Inflammatory macrophage treated with lipopolysaccharide for 4 hours (primary cell): Measurements from ENCODE around the gene EPS8L2.
"Not testable (repeated sequence)": the region's sequence is repeated elsewhere in the genome, so short reads cannot be mapped to it uniquely, and the experiment has no call there.

Source experiments
- DNase-seq: peaks from one replicate; pipeline ENCODE4 v3.0.0-alpha.2; 2020

EPS8L2 gene

GRCh38 chr11:726278-727220, 20.5 kb downstream of the EPS8L2 start:
- DNase-seq = peak; percentile 40

- DNase-seq = no peak
Measured at GRCh38 chr11:727281-727701, 21.3 kb downstream of the EPS8L2 start.

DNA sequence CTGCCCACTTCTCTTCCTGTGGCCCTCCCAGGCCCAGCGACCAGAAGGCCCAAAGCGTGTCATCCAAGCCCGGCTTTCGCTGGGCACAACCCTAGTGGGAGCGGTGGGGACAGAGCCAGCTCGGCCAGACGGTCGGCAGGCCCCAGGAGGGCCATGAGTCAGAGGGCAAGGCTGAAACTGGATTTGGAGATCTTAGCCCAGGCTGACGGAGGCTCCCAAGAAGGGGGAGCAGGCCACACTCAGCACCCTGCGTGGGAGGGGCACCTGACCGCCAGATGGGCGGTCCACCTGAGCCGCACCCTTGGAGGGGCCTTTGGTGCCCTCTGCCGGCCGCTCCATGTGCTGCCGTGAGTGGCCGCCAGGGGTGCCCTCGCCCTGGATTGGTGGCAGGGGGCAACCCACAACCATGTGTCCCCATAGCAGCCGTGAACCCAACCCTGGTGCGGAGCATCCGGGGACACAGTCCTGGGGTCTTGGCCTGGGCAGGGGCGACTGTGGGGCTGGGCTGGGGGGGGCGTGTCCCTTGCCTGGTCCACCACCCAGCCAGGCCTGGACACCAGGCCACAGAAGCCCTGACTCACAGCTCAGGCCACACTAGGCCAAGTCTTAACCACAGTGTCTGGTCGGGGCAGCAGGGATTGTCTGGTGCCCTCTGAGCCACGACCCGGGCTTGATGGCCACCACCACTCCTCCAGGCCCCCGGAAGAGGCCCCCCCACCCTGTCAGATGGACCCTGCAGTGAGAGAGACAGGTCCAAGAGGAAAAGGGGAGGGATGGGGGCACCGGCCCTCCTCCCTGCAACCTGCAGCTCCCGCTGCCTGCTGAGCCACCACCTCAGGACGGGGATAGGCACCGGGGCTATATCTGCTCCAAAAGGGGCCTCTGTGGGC, 22.1 kb downstream of the EPS8L2 start:
- DNase-seq = peak; percentile 64

GRCh38 chr11:728901-729491, 23.0 kb downstream of the EPS8L2 start:
- DNase-seq = no peak

DNA sequence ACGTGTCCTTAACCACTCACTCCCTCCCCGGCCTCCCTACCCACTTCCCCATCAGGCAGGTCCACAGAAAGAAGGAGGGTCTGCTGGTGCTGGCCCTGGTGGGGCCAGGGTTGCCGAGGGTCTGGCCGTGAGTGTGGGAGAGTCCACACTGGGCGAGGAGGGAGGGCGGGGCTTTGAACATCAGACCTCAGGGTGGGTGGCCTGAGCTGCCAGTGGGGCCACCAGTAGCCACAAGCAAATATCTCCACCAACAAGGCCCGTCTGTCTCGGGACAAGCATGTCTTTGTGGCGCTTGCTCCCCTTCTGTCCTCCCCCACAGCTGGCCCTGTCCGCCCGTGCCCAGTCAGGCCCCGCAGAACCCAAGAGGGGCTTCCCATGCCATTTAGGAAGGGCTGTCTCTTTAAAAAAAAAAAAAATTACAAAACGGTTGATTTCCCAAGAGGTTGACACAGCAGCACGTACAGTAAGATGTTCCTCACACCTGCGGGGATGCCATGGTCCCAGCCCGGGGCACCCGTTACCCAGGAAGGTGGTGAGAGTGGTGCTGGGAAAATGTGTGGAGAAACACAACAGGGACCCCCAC, 23.6 kb downstream of the EPS8L2 start:
- DNase-seq = no peak

- no peak for DNase-seq
Measured at GRCh38 chr11:733072-733471, 27.0 kb downstream of the EPS8L2 start.

DNA sequence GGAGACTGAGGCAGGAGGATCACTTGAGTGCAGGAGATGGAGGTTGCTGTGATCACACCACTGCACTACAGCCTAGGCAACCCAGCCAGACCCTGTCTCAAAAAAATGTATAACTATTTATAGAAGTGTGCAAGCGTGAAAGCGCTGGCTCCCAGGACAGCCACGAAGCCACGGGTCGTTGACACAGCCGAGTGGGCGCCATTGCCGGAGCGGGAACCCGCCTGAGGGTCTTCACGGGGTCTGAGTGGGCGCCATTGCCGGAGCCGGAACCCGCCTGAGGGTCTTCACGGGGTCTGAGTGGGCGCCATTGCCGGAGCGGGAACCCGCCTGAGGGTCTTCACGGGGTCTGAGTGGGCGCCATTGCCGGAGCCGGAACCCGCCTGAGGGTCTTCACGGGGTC, 28.5 kb downstream of the EPS8L2 start:
- not testable (repeated sequence) for DNase-seq

DNA sequence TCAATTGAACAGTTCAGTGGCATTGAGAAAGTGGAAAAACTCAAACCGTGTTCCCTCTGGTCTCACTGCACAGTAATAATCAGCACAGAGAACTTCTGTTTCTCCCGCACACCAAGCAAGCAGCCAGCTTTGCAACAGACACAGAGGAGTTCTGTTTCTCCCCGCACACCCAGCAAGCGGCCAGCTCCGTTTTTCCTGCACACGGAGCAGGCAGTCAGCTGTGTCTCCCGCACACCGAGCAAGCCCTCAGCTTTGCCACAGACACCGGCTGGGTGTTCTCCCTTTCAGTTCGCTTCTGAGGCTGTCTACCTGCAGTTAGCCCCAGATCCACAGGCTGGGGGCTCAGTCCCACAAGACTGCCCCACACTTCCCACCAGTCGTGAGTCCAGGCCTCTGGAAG, 31.3 kb downstream of the EPS8L2 start:
- no peak for DNase-seq

DNA sequence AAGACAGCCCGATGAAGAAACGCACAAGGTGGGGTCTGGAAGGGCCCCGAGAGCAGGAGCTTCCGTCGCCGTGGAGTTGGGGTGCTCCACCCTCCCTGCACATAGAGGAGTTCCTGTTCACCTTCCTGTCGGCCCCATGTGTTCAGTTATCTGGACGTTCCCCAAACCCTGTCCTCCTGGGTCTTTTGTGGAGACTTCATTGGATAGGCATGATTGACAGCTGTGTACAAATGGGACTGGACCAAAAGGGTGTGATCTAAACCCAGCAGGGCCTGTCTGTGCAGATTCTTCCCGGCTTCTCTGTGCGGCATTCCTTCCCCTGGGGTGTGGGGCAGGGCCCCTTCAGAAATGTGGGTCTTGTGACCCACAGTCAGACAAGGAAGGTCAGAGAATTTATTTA, 31.9 kb downstream of the EPS8L2 start:
- not testable (repeated sequence) for DNase-seq

- no peak for DNase-seq
Measured at GRCh38 chr11:742156-742546, 36.1 kb downstream of the EPS8L2 start.

- DNase-seq = no peak
Measured at GRCh38 chr11:742571-743201, 36.7 kb downstream of the EPS8L2 start.

DNA sequence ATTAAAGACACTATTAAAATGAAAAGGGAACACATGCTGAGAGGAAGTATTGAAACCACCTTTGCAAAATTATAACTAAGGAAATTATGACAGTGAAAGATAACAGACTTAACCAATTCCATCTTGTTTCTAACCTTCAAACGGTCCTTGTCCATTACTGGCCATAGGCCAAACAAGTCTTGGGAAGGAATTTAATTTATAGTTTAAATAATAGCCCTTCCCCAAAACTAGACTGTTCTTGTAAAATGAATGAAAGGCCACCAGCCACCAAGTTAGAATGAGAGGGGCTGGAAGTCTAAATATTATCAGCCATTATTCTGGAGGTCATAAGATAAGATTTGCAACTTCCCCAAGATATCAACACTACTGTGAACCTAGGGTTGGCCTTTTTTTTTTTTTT, 39.4 kb downstream of the EPS8L2 start:
- no peak for DNase-seq

DNA sequence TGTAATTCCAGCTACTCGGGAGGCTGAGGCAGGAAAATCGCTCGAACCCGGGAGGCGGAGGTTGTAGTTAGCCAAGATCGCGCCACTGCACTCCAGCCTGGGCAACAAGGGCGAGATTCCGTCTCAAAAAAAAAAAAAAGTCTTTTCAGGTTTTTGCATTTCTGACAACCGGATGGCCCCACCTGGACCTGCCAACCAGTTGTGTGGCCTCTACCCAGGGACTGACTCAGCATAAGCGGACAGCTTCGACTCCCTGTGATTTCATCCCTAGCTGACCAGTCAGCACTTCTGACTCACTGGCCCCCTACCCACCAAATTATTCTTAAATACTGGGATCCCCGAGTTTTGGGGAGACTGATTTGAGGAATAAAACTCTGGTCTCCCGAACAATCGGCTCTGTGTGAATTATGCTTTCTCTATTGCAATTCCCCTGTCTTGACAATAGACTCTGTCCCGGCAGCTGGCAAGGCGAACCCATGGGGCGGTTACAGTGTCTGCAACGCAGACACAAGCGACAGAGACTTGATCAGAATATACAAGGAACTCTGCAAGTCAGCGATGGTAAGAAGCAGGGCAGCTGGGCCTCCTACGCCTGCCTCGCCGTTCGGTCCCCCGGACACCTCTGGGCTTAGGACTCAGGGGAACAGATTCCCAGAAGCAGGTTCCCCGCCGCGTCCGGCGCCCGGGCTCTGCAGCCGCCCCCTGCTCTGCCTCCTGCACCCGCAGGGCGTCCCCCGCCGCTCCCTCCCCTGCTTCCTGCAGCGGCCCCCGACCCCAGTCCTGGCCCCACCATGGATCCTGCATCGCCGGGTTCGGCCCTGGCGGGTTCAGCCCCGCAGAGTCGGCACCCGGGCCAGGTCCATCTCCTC, 40.5 kb downstream of the EPS8L2 start:
- DNase-seq = peak; percentile 30

GRCh38 chr11:747158-748006, 41.4 kb downstream of the EPS8L2 start, which contains the start of gene TALDO1:
Gene TALDO1, plus strand, starts transcription at chr11:747464. Its CDS starts 18 bp downstream, at chr11:747482.
- DNase-seq = peak; percentile 93

GRCh38 chr11:748007-748359, 42.0 kb downstream of the EPS8L2 start:
- peak; percentile 48 for DNase-seq

GRCh38 chr11:749731-750130, 43.7 kb downstream of the EPS8L2 start:
- DNase-seq = peak; percentile 86

- DNase-seq = no peak
Measured at GRCh38 chr11:760236-760635, 54.2 kb downstream of the EPS8L2 start.

DNA sequence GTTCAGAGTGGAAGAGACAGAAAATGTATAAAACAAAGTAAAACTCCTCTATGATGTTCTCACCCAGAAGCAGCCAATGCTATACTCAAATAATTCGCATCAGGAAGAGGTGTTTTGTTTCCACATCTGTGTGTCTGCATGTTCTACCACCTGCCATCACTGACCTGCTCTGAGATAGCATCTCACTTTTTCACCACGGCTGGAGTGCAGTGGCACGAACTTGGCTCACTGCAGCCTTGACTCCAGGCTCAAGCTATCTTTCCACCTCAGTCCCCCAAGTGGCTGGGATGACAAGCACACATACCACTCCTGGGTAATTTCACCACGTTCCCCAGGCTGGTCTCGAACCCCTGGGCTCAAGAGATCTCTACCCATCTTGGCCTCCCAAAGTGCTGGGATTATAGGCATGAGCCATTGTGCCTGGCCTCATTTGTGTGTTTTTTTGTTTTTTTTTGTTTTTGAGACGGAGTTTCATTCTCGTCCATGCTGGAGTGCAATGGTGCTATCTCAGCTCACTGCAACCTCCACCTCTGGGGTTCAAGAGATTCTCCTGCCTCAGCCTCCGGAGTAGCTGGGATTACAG, 55.6 kb downstream of the EPS8L2 start:
- DNase-seq = no peak

- DNase-seq = peak; percentile 65
Measured at GRCh38 chr11:762421-763072, 56.5 kb downstream of the EPS8L2 start.
